Measurements from ENCODE around the gene EIF2S2. TPM values are rescaled to one million over a fixed set of nuclear protein-coding genes. Genes with fewer than 3 reads are reported as not detected.

EIF2S2 gene
- total and polyA plus RNA-seq, 2 experiments from 2014 or later = 124 to 194 TPM

- Histone ChIP-seq H3K27me3 (ENCODE audit: insufficient read depth) (no peaks in the 10 kb centered on the region), H3K9me2 (ENCODE audit: insufficient read depth) (no peaks in the 10 kb centered on the region), H3K79me2 (replicated peaks; ENCODE audit: insufficient read depth) (peaks cover 91% of the 10 kb centered on the region), H3K4me3 (no peak overlapping the region), H3F3A (replicated peaks; ENCODE audit: low read depth) (no peaks in the 10 kb centered on the region), H4K20me1 (replicated peaks; ENCODE audit: insufficient read depth) (peaks cover 62% of the 10 kb centered on the region), H3K4me2 (no peak overlapping the region), H3K36me3 (ENCODE audit: insufficient read depth) (no peaks in the 10 kb centered on the region), H2AFZ (no peak overlapping the region), H3K4me1 (ENCODE audit: insufficient read depth) (peaks cover 32% of the 10 kb centered on the region), H3K27ac (ENCODE audit: low read depth) (no peak overlapping the region)
- peaks cover 4% of the 10 kb centered on the region for H3K27me3 Mint-ChIP-seq (ENCODE audit: insufficient read depth, low read depth, poor library complexity)
- no peak overlapping the region for H3K27ac Mint-ChIP-seq
- no peaks in the 10 kb centered on the region for H3K36me3 Mint-ChIP-seq (ENCODE audit: low read depth)
- TF ChIP-seq ZNF114 (CRISPR knock-in tag; IDR thresholded peaks at IDR 0.05) (no peak), ZNF462 (CRISPR knock-in tag; IDR thresholded peaks at IDR 0.05) (no peak), EZH2phosphoT487 (IDR thresholded peaks at IDR 0.05; ENCODE audit: unreplicated experiment) (no peak), CTCF (conservative IDR thresholded peaks at IDR 0.05; ENCODE audit: low read depth in 2 of 2) (no peak)
- ATAC-seq = no peak
- no peak for DNase-seq (ENCODE audit: low spot score)
- H3K4me1 Mint-ChIP-seq = peaks cover 38% of the 10 kb centered on the region
- H3K4me3 Mint-ChIP-seq = no peak overlapping the region
- H3K9me3 Mint-ChIP-seq = no peaks in the 10 kb centered on the region
Observed at GRCh38 chr20:34049897-34050695, 61.9 kb downstream of the EIF2S2 start.
